ENCODE measurements around the gene ACAT2. TPM values are rescaled to one million over a fixed set of nuclear protein-coding genes. Genes with fewer than 3 reads are reported as not detected.
"Not testable (repeated sequence)": the region's sequence is repeated elsewhere in the genome, so short reads cannot be mapped to it uniquely, and the experiment has no call there.

ACAT2 gene
- total RNA-seq, 1 donor from 2014 or later = 11.3 TPM

DNA sequence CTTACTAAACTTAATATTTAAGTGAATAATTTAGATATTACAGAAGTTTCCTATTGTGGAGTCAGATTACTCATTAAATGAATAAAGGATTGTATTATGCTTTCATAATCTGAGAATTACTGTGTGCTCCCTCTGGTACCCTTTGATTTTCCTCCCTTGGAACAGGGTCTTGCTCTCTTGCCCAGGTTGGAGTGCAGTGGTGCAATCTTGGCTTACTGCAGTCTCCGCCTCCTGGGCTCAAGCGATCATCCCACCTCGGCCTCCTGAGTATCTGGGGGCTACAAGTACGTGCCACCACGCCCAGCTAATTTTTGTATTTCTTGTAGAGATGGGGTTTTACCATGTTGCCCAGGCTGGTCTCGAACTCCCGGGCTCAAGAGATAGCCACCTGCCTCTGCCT is 24.9 kb upstream of the ACAT2 start:
- Histone ChIP-seq H3K4me1 (peaks cover 76% of the 10 kb centered on the region), H3K36me3 (peaks cover 0 to 10% of the 10 kb centered on the region in 2 donors)

GRCh38 chr6:159739341-159739740 is 22.5 kb upstream of the ACAT2 start:
- H3K36me3 ChIP-seq = peaks cover 0 to 30% of the 10 kb centered on the region in 2 donors

More for the DNA sequence above, 24.9 kb upstream of the ACAT2 start:
- intact Hi-C loops (cut with DNase I) = no loop called here
- H3K4me3 ChIP-seq = no peak overlapping the region
- H3K27ac ChIP-seq = no peak overlapping the region
- no peaks in the 10 kb centered on the region for H3K27me3 ChIP-seq
- no peak for DNase-seq (ENCODE audit: extremely low spot score in 2 of 2)
- TF ChIP-seq POLR2AphosphoS5 (IDR thresholded peaks at IDR 0.05; ENCODE audit: insufficient read depth in 1 of 2, low read depth in 1 of 2) = no peak
- TF ChIP-seq, protein P1, sequence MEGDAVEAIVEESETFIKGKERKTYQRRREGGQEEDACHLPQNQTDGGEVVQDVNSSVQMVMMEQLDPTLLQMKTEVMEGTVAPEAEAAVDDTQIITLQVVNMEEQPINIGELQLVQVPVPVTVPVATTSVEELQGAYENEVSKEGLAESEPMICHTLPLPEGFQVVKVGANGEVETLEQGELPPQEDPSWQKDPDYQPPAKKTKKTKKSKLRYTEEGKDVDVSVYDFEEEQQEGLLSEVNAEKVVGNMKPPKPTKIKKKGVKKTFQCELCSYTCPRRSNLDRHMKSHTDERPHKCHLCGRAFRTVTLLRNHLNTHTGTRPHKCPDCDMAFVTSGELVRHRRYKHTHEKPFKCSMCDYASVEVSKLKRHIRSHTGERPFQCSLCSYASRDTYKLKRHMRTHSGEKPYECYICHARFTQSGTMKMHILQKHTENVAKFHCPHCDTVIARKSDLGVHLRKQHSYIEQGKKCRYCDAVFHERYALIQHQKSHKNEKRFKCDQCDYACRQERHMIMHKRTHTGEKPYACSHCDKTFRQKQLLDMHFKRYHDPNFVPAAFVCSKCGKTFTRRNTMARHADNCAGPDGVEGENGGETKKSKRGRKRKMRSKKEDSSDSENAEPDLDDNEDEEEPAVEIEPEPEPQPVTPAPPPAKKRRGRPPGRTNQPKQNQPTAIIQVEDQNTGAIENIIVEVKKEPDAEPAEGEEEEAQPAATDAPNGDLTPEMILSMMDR (IDR thresholded peaks at IDR 0.05) = no peak
- no peaks in the 10 kb centered on the region for H3K9me3 ChIP-seq

DNA sequence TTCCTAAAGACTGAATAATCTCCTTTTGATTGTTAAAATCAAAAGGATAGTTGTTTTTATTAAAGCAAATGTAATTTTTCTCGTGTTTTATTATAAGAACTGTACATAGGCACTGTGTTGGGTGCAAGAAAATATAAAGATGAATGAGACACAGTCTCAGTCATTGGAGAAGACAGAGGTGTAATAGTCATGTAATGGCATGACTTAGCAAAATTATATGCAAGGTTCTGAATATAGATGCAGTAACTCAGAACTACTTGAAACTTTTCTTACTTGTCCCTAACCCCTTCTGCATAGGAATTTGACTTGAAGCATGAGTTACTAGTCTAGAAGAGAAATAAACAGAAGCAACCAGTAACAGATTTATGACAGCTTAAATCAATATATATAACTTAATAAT is 19.7 kb upstream of the ACAT2 start:
- no peak for DNase-seq (ENCODE audit: extremely low spot score in 2 of 2)
- Histone ChIP-seq H3K27me3 (no peaks in the 10 kb centered on the region), H3K4me3 (no peak overlapping the region), H3K4me1 (peaks cover 26% of the 10 kb centered on the region), H3K27ac (no peak overlapping the region), H3K9me3 (no peaks in the 10 kb centered on the region), H3K36me3 (peaks cover 0 to 58% of the 10 kb centered on the region in 2 donors)
- intact Hi-C loops (cut with DNase I) = no loop called here
- TF ChIP-seq, protein P1 (IDR thresholded peaks at IDR 0.05) = no peak
- TF ChIP-seq POLR2AphosphoS5 (IDR thresholded peaks at IDR 0.05; ENCODE audit: insufficient read depth in 1 of 2, low read depth in 1 of 2) (no peak), POLR2A (IDR thresholded peaks at IDR 0.05) (no peak)

More at GRCh38 chr6:159739341-159739740, 22.5 kb upstream of the ACAT2 start:
- intact Hi-C loops (cut with DNase I) = no loop called here
- no peak overlapping the region for H3K4me3 ChIP-seq
- no peak for TF ChIP-seq POLR2AphosphoS5 (IDR thresholded peaks at IDR 0.05; ENCODE audit: insufficient read depth in 1 of 2, low read depth in 1 of 2)
- TF ChIP-seq POLR2A (IDR thresholded peaks at IDR 0.05) = no peak
- H3K27me3 ChIP-seq = no peaks in the 10 kb centered on the region
- no peak for DNase-seq (ENCODE audit: extremely low spot score in 2 of 2)
- H3K4me1 ChIP-seq = peaks cover 54% of the 10 kb centered on the region
- no peak overlapping the region for H3K27ac ChIP-seq
- H3K9me3 ChIP-seq = no peaks in the 10 kb centered on the region

GRCh38 chr6:159745081-159745480 is 16.8 kb upstream of the ACAT2 start:
- H3K36me3 ChIP-seq = peaks cover 0 to 84% of the 10 kb centered on the region in 2 donors
- no peaks in the 10 kb centered on the region for H3K27me3 ChIP-seq

GRCh38 chr6:159746759-159747158 is 15.1 kb upstream of the ACAT2 start:
- peaks cover 0 to 82% of the 10 kb centered on the region in 2 donors for H3K36me3 ChIP-seq
- H3K27me3 ChIP-seq = no peaks in the 10 kb centered on the region
- H3K4me3 ChIP-seq = no peak overlapping the region
- H3K27ac ChIP-seq = no peak overlapping the region
- no peaks in the 10 kb centered on the region for H3K4me1 ChIP-seq
- TF ChIP-seq, protein P1 (IDR thresholded peaks at IDR 0.05) = no peak
- no peak for TF ChIP-seq POLR2AphosphoS5 (IDR thresholded peaks at IDR 0.05; ENCODE audit: insufficient read depth in 1 of 2, low read depth in 1 of 2)
- TF ChIP-seq POLR2A (IDR thresholded peaks at IDR 0.05) = no peak
- DNase-seq (ENCODE audit: extremely low spot score in 2 of 2) = no peak
- no peaks in the 10 kb centered on the region for H3K9me3 ChIP-seq
- intact Hi-C loops (cut with DNase I) = no loop called here

More at GRCh38 chr6:159745081-159745480, 16.8 kb upstream of the ACAT2 start:
- intact Hi-C loops (cut with DNase I) = no loop called here
- H3K27ac ChIP-seq = no peak overlapping the region
- DNase-seq (ENCODE audit: extremely low spot score in 2 of 2) = no peak
- H3K9me3 ChIP-seq = no peaks in the 10 kb centered on the region
- H3K4me1 ChIP-seq = peaks cover 7% of the 10 kb centered on the region
- no peak overlapping the region for H3K4me3 ChIP-seq
- no peak for TF ChIP-seq POLR2AphosphoS5 (IDR thresholded peaks at IDR 0.05; ENCODE audit: insufficient read depth in 1 of 2, low read depth in 1 of 2)

- DNase-seq (ENCODE audit: extremely low spot score in 2 of 2); H3K4me1 ChIP-seq; H3K4me3 ChIP-seq; H3K27me3 ChIP-seq; intact Hi-C loops (cut with DNase I); H3K27ac ChIP-seq; H3K9me3 ChIP-seq: not testable (repeated sequence)
- H3K36me3 ChIP-seq = peaks cover 0 to 88% of the 10 kb centered on the region in 2 donors
Measured at GRCh38 chr6:159748127-159748526, 13.7 kb upstream of the ACAT2 start.

Measured in vagina (tissue), 2 donors.